Subcutaneous abdominal adipose tissue (tissue), 5 donors: ENCODE measurements around the gene CTBP2.

Experiments
- H3K27ac ChIP-seq: one replicate; pipeline ENCODE4 v1.7.0; 2013; ENCODE audit warnings: low read depth, mild to moderate bottlenecking, inconsistent platforms, low read length, moderate library complexity
- H3K27me3 ChIP-seq, 5 donors: one replicate each; pipeline ENCODE4 v1.7.0; 2013; ENCODE audit warnings: low read length in 5 of 5, inconsistent platforms in 1 of 5; ENCODE audit not compliant: control insufficient read depth in 5 of 5, insufficient read depth in 4 of 5
- H3K36me3 ChIP-seq, 5 donors: one replicate each; pipeline ENCODE4 v1.7.0; 2013; ENCODE audit warnings: low read length in 5 of 5; ENCODE audit not compliant: control insufficient read depth in 5 of 5, insufficient read depth in 5 of 5
- H3K4me1 ChIP-seq, 5 donors: one replicate each; pipeline ENCODE4 v1.7.0; 2013; ENCODE audit warnings: low read length in 5 of 5, mild to moderate bottlenecking in 3 of 5, moderate library complexity in 1 of 5; ENCODE audit not compliant: control insufficient read depth in 5 of 5, insufficient read depth in 5 of 5
- H3K4me3 ChIP-seq, 5 donors: one replicate each; pipeline ENCODE4 v1.7.0; 2013; ENCODE audit warnings: low read length in 5 of 5, low read depth in 1 of 5
- H3K9ac ChIP-seq, 5 donors: one replicate each; pipeline ENCODE4 v1.7.0; 2013; ENCODE audit warnings: low read length in 5 of 5, mild to moderate bottlenecking in 4 of 5, moderate library complexity in 3 of 5
- H3K9me3 ChIP-seq, 5 donors: one replicate each; pipeline ENCODE4 v1.7.0; 2013; ENCODE audit warnings: low read length in 5 of 5; ENCODE audit not compliant: control insufficient read depth in 5 of 5
- donor health status: healthy.
- donor health status: healthy.
- donor health status: healthy.
- donor health status: healthy.
- donor health status: healthy.

Gene CTBP2

DNA sequence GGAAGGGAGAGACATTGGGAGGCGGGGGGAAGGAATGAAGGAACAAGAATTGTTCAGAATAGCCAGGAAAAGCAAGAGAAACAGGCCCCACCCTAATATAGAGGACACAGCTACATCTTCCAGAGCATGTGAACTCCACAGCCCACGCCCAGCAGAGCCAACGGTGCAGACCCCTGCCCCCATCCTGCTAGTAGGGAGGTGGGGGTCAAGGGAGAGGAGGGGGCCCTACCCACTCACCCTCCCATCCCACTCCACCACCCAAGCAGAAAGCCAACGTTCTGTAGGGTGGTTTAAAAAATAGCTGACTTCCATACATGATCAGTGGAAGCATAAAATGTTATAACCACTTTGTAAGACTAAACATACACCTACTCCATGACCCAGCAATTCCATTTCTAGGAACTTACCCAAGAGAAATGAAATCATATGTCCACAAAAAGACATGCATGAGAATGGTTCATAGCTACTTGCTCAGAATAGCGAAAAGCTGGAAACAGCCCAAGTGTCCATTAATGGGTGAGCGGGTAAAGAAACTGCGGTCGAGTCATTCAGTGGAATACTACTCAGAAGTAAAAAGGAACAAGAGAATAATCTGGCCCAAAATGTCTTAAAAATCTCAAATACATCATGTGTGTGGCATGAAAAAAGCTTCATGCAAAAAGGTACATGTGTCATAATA lies 31.8 kb downstream of the CTBP2 start:
- Histone ChIP-seq H3K27ac (no peak overlapping the region), H3K27me3 (no peaks in the 10 kb centered on the region), H3K9ac (no peak overlapping the region), H3K4me3 (no peak overlapping the region), H3K36me3 (peaks cover 0 to 31% (median 28%) of the 10 kb centered on the region in 5 donors), H3K9me3 (peaks cover 0 to 6% (median 5%) of the 10 kb centered on the region in 5 donors), H3K4me1 (peaks cover 10 to 23% (median 14%) of the 10 kb centered on the region in 5 donors)

DNA sequence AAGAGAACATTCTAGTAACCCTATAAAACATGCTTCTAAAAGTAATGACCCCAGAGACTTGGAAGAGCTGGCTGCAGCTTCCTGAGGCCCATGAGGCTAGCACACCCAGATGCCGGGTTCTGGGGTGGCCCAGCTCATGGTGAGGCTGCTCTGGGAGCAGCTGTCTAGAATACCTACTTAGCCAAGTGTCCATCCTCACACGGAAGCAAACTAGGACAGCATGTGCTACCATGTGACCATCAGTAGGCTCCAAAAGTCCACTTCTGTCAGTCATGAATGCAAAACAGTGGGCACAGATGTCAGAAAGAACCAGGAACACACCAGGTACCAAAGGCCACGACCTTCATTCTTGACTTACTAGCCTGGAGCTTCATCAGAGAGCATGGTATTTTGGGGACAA lies 32.4 kb downstream of the CTBP2 start:
- H3K27me3 ChIP-seq = no peaks in the 10 kb centered on the region
- H3K9me3 ChIP-seq = peaks cover 0 to 6% (median 5%) of the 10 kb centered on the region in 5 donors
- peaks cover 11 to 28% (median 19%) of the 10 kb centered on the region in 5 donors for H3K4me1 ChIP-seq
- H3K27ac ChIP-seq = no peak overlapping the region
- H3K9ac ChIP-seq = no peak overlapping the region
- peaks cover 0 to 29% (median 24%) of the 10 kb centered on the region in 5 donors for H3K36me3 ChIP-seq
- no peak overlapping the region for H3K4me3 ChIP-seq

GRCh38 chr10:125127110-125127509 lies 33.3 kb downstream of the CTBP2 start:
- Histone ChIP-seq H3K4me3 (no peak overlapping the region), H3K4me1 (peaks cover 11 to 30% (median 24%) of the 10 kb centered on the region in 5 donors), H3K9ac (no peak overlapping the region), H3K27ac (no peak overlapping the region), H3K9me3 (peaks cover 0 to 6% (median 5%) of the 10 kb centered on the region in 5 donors), H3K27me3 (no peaks in the 10 kb centered on the region), H3K36me3 (peaks cover 0 to 30% (median 23%) of the 10 kb centered on the region in 5 donors)

- peaks cover 11 to 32% (median 24%) of the 10 kb centered on the region in 5 donors for H3K4me1 ChIP-seq
These were observed 34.2 kb downstream of the CTBP2 start for GRCh38 chr10:125125951-125126735.

DNA sequence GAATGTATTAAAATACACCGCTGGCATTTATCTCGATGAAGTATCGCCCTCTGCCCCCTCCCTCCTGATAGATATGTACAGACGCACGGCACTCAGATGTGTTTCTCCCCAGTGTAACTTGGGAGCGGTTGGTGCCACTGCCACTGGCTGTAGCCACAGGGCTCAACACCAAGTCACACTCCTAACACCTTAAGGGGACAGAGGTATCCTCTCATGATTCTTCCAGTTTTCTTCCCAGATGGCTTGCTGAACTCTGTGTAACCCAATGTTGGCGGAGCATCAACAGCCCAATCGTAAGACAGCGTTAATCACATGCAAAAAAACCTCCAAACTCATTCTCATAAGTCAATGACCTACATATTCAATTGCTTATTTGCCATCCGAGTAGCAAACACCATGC lies 35.5 kb downstream of the CTBP2 start:
- H3K27me3 ChIP-seq = no peaks in the 10 kb centered on the region
- no peak overlapping the region for H3K9ac ChIP-seq
- H3K9me3 ChIP-seq = no peaks in the 10 kb centered on the region
- H3K4me1 ChIP-seq = peaks cover 19 to 44% (median 36%) of the 10 kb centered on the region in 5 donors
- no peak overlapping the region for H3K27ac ChIP-seq
- no peak overlapping the region for H3K4me3 ChIP-seq
- peaks cover 0 to 14% (median 5%) of the 10 kb centered on the region in 5 donors for H3K36me3 ChIP-seq

More at GRCh38 chr10:125125951-125126735, 34.2 kb downstream of the CTBP2 start:
- no peaks in the 10 kb centered on the region for H3K9me3 ChIP-seq
- H3K27me3 ChIP-seq = no peaks in the 10 kb centered on the region
- no peak overlapping the region for H3K27ac ChIP-seq
- no peak overlapping the region for H3K9ac ChIP-seq
- no peak overlapping the region for H3K4me3 ChIP-seq
- H3K36me3 ChIP-seq = peaks cover 0 to 24% (median 15%) of the 10 kb centered on the region in 5 donors

DNA sequence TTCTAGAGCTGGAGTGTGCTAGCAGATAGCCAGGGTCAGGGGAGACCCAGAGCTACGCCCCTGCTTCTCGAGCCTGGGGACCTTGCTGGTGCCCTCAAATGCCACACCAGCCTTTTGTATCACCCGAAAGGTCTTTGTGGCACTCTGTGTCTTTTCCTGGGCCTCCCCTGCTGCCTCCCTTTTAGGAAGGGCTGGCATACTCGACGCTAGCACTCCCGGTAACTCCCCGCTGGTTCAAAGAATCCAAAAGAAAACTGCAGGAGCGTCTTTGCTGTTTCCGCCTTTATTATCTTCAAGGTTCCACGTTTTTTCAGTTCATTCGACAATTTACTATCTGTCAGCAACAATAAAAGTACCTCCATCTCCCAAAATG lies 36.3 kb downstream of the CTBP2 start:
- H3K27me3 ChIP-seq = no peaks in the 10 kb centered on the region
- peaks cover 0 to 11% (median 1%) of the 10 kb centered on the region in 5 donors for H3K36me3 ChIP-seq
- peaks cover 21 to 51% (median 39%) of the 10 kb centered on the region in 5 donors for H3K4me1 ChIP-seq
- H3K9me3 ChIP-seq = no peaks in the 10 kb centered on the region
- H3K4me3 ChIP-seq = peak overlapping the region; percentile 32 to 46 (median 38)
- peak overlapping the region; percentile 73 for H3K27ac ChIP-seq
- peak overlapping the region; percentile 3 to 51 (median 29) for H3K9ac ChIP-seq

DNA sequence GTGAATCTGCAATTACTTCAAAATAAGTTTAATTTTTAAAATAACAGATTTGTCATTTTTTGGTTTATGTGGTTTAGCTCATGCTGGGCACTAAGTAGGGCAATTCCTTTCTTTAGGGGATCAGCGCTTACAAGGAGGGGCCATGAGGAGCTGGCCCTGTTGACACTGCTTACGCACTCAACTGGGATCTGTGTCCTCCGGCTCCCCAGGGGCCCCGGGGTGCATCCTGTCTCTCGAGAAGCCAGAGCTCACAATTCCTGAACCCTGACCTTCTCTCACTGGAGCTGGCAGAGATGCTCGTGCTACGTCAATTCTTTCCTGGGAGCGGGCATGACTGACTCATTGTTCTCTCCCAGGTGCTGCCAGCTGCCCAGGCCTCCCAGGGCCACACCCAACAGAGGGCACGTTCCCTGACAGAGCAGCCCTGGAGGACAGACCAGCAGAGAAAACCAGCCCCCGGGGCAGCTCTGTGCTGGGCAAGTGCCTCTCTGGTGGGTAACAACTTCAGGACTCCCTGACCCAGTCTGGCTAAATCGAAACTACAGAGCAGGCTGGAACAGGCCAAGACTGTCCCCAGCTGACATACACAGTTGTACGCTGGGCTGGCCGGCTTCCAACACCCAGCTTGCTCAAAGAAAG lies 36.8 kb downstream of the CTBP2 start:
- Histone ChIP-seq H3K4me3 (peak overlapping the region; percentile 32 to 46 (median 38)), H3K27me3 (no peaks in the 10 kb centered on the region), H3K36me3 (peaks cover 0 to 11% (median 0%) of the 10 kb centered on the region in 5 donors), H3K9ac (peak overlapping the region; percentile 3 to 51 (median 29)), H3K27ac (peak overlapping the region; percentile 73), H3K9me3 (no peaks in the 10 kb centered on the region), H3K4me1 (peaks cover 23 to 56% (median 41%) of the 10 kb centered on the region in 5 donors)

- Histone ChIP-seq H3K4me3 (no peak overlapping the region), H3K27ac (peak overlapping the region; percentile 73), H3K4me1 (peaks cover 25 to 66% (median 50%) of the 10 kb centered on the region in 5 donors), H3K27me3 (no peaks in the 10 kb centered on the region), H3K9me3 (no peaks in the 10 kb centered on the region), H3K36me3 (peaks cover 0 to 8% (median 0%) of the 10 kb centered on the region in 5 donors), H3K9ac (no peak overlapping the region)
These were observed 37.8 kb downstream of the CTBP2 start for GRCh38 chr10:125122566-125122965.

DNA sequence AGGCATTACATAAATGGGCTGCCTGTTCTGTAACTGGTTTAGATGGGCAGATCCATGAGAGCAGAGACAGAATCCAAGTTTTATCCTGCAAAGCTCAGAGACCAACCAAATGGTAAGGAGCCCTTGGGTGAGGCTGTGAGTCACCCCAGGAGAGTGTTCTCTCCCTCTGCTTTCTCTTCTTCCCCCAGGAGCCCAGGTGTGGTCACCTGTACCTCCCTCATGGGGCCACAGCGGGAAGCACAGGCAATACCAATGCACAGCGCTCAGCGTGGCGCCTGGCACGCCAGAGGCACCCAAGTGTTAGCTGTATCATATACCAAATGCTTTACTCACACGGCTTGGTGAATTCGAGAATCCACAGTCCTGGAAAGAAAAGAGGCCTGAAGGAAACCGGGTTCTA lies 39.4 kb downstream of the CTBP2 start:
- Histone ChIP-seq H3K4me3 (no peak overlapping the region), H3K9ac (no peak overlapping the region), H3K27ac (no peak overlapping the region), H3K9me3 (no peaks in the 10 kb centered on the region), H3K36me3 (peaks cover 0 to 8% (median 0%) of the 10 kb centered on the region in 5 donors), H3K4me1 (peaks cover 25 to 80% (median 58%) of the 10 kb centered on the region in 5 donors), H3K27me3 (no peaks in the 10 kb centered on the region)
